Measurements from ENCODE around the gene ABHD14A. TPM values are rescaled to one million over a fixed set of nuclear protein-coding genes. Genes with fewer than 3 reads are reported as not detected.

The ABHD14A gene
- polyA plus RNA-seq, 1 of the 3 experiments (the other 2 are of a cell fraction) = 31.5 TPM

- H4K20me1 ChIP-seq (ENCODE audit: insufficient read depth) = no peaks in the 10 kb centered on the region
- POLR2A ChIA-PET = interaction anchor here (0.6 kb wide), 1 partner anchor 11 kb away, joined by 3 read pairs; no protein-coding TSS in a partner anchor
- H3K27ac ChIP-seq (ENCODE audit: low read depth in 2 of 2, low read length in 1 of 2) = peak overlapping the region in 1 of 2 experiments; percentile 98; a peak in 2 of 4 replicates
- H3K9me2 ChIP-seq = no peaks in the 10 kb centered on the region
- WGBS (ENCODE audit: low lambda C conversion rate) = 91% methylated on average over 5 of the region's 11 CpGs
- TF ChIP-seq EZH2phosphoT487 (IDR thresholded peaks at IDR 0.05; ENCODE audit: borderline replicate concordance, low read depth) (no peak), TAF1 (IDR thresholded peaks at IDR 0.05; ENCODE audit: borderline replicate concordance, low read depth, low read length) (no peak), RCOR1 (IDR thresholded peaks at IDR 0.05; ENCODE audit: low read length) (no peak), NRF1 (IDR thresholded peaks at IDR 0.05; ENCODE audit: low read depth, low read length) (no peak), FOXM1 (IDR thresholded peaks at IDR 0.05; ENCODE audit: low read depth) (no peak), TEAD4 (IDR thresholded peaks at IDR 0.05; ENCODE audit: borderline replicate concordance, insufficient read depth) (no peak), YY1 (IDR thresholded peaks at IDR 0.05; ENCODE audit: low read depth) (no peak), FOSL2 (IDR thresholded peaks at IDR 0.05; ENCODE audit: borderline replicate concordance, low read depth) (no peak), RFX5 (IDR thresholded peaks at IDR 0.05; ENCODE audit: low read length) (no peak), EP300 (IDR thresholded peaks at IDR 0.05; ENCODE audit: borderline replicate concordance in 1 of 2, low read depth in 1 of 2, low read length in 1 of 2) (no peak)
- TF ChIP-seq, protein P1, sequence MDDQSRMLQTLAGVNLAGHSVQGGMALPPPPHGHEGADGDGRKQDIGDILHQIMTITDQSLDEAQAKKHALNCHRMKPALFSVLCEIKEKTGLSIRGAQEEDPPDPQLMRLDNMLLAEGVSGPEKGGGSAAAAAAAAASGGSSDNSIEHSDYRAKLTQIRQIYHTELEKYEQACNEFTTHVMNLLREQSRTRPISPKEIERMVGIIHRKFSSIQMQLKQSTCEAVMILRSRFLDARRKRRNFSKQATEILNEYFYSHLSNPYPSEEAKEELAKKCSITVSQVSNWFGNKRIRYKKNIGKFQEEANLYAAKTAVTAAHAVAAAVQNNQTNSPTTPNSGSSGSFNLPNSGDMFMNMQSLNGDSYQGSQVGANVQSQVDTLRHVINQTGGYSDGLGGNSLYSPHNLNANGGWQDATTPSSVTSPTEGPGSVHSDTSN (IDR thresholded peaks at IDR 0.05) = no peak
- TF ChIP-seq, protein P2, sequence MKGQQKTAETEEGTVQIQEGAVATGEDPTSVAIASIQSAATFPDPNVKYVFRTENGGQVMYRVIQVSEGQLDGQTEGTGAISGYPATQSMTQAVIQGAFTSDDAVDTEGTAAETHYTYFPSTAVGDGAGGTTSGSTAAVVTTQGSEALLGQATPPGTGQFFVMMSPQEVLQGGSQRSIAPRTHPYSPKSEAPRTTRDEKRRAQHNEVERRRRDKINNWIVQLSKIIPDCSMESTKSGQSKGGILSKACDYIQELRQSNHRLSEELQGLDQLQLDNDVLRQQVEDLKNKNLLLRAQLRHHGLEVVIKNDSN (IDR thresholded peaks at IDR 0.05; ENCODE audit: borderline replicate concordance, low read depth) = no peak
- TF ChIP-seq, protein P3, sequence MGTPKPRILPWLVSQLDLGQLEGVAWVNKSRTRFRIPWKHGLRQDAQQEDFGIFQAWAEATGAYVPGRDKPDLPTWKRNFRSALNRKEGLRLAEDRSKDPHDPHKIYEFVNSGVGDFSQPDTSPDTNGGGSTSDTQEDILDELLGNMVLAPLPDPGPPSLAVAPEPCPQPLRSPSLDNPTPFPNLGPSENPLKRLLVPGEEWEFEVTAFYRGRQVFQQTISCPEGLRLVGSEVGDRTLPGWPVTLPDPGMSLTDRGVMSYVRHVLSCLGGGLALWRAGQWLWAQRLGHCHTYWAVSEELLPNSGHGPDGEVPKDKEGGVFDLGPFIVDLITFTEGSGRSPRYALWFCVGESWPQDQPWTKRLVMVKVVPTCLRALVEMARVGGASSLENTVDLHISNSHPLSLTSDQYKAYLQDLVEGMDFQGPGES (IDR thresholded peaks at IDR 0.05; ENCODE audit: low read depth, low read length) = no peak
- H3K27me3 ChIP-seq (ENCODE audit: insufficient read depth) = no peaks in the 10 kb centered on the region
- no peaks in the 10 kb centered on the region for H3K79me2 ChIP-seq (ENCODE audit: insufficient read depth)
- no peak overlapping the region for H3K9ac ChIP-seq
- peaks cover 12 to 81% of the 10 kb centered on the region in 2 experiments; a peak in 2 of 4 replicates for H3K4me1 ChIP-seq (ENCODE audit: control insufficient read depth in 1 of 2, insufficient read depth in 2 of 2, low read depth in 1 of 2, low read length in 1 of 2)
- H2AFZ ChIP-seq (ENCODE audit: low read depth) = no peak overlapping the region
- no peaks in the 10 kb centered on the region for H3K9me3 ChIP-seq
- H3K4me3 ChIP-seq (ENCODE audit: low read depth in 2 of 2, low read length in 1 of 2) = no peak overlapping the region
- no peaks in the 10 kb centered on the region for H3K36me3 ChIP-seq (replicated peaks in 1 of 2; ENCODE audit: control insufficient read depth in 1 of 2, insufficient read depth in 2 of 2, low read length in 1 of 2)
- DNase-seq = no peak
- CTCF ChIA-PET = interaction anchor here (1.7 to 24.7 kb wide), 3 partner anchors 13 to 106 kb away, joined by 5 to 983 read pairs (median 159); partner anchors contain the start of gene DUSP7
- H3K4me2 ChIP-seq = no peak overlapping the region
- peaks cover 3% of the 10 kb centered on the region for H3F3A ChIP-seq (replicated peaks; ENCODE audit: insufficient read depth)
These were observed 42.7 kb downstream of the ABHD14A start for GRCh38 chr3:52017586-52017985.

Data from SK-N-SH (cell line).